HepG2 (cell line): ENCODE data around the gene AGRP. TPM values are rescaled to one million over a fixed set of nuclear protein-coding genes. Genes with fewer than 3 reads are reported as not detected.

ENCODE experiments used
- ATAC-seq: fragments of 200-7000 bp; cut with Tn5 transposase; 3 replicates; pipeline ENCODE4 v1.9.1; 2020; ENCODE audit warnings: mild to moderate bottlenecking, moderate library complexity
- BruUV-seq: library from RNA; stranded (reverse); fragments of 400-500 nt; replicated peaks from 2 replicates; lab custom pipeline; 2021; lab: Mats Ljungman, UMichigan
- CTCF ChIA-PET: fragments of 300-600 bp; formaldehyde crosslinking; extraction: SDS; loops from one replicate; lab custom pipeline; 2021; ENCODE audit warnings: low total read pairs, inconsistent platforms, low intra/inter-chr PET ratio; lab: Yijun Ruan, JAX
- POLR2A ChIA-PET: fragments of 350-600 bp; sonication (Branson Sonifier 250); formaldehyde crosslinking; loops from one replicate; lab custom pipeline; 2020; ENCODE audit warnings: antibody characterized with exemption, inconsistent platforms; lab: Yijun Ruan, JAX
- DNase-seq: peaks from one replicate; pipeline ENCODE4 v3.0.0-alpha.2; 2015; ENCODE audit warnings: low spot score
- FAIRE-seq: peaks from 3 replicates; lab custom pipeline; 2011; peaks lifted over from hg19 to GRCh38; lab: Jason Lieb, UNC
- H2AFZ ChIP-seq: one replicate; pipeline ENCODE4 v1.6.1; 2011; ENCODE audit warnings: low read length, inconsistent platforms
- H3K27ac ChIP-seq: fragments of 300-600 bp; 3 replicates; pipeline ENCODE4 v1.8.0; 2011; ENCODE audit warnings: mixed run types, mild to moderate bottlenecking, mixed read lengths, low read length, inconsistent platforms; ENCODE audit not compliant: insufficient read depth; ENCODE audit errors: extremely low read length
- H3K27me3 ChIP-seq, 2 experiments: fragments of 200-600 bp in 1 of 2; 2 replicates in 1 of 2; 3 replicates in 1 of 2; pipeline versions ENCODE4 v1.6.0 to v1.8.0; 2011; ENCODE audit warnings: low read length in 2 of 2, mild to moderate bottlenecking in 2 of 2, moderate library complexity in 2 of 2, inconsistent platforms in 1 of 2; ENCODE audit not compliant: insufficient read depth in 2 of 2, control insufficient read depth in 1 of 2
- H3K36me3 ChIP-seq, 2 experiments: fragments of 200-600 bp in 1 of 2; replicated peaks in 1 of 2; 2 replicates in 1 of 2; 3 replicates in 1 of 2; pipeline versions ENCODE4 v1.5.1 to v1.8.0; 2011; ENCODE audit warnings: low read length in 2 of 2, inconsistent platforms in 1 of 2; ENCODE audit not compliant: insufficient read depth in 2 of 2, control insufficient read depth in 1 of 2
- H3K4me1 ChIP-seq: 2 replicates; pipeline ENCODE4 v1.5.1; 2012; ENCODE audit warnings: low read length, inconsistent platforms; ENCODE audit not compliant: insufficient read depth
- H3K4me2 ChIP-seq: 2 replicates; pipeline ENCODE4 v1.6.0; 2011; ENCODE audit warnings: low read depth, low read length, inconsistent platforms
- H3K4me3 ChIP-seq, 3 experiments: fragments of 200-600 bp in 1 of 3; sonication (generic), shearing (Covaris generic) in 1 of 3; replicated peaks in 1 of 3; 2 replicates each; pipeline ENCODE4 v1.5.1; 2011 to 2016; ENCODE audit warnings: low read length in 3 of 3, inconsistent platforms in 2 of 3, low read depth in 2 of 3, mild to moderate bottlenecking in 2 of 3, control low read depth in 1 of 3, mixed read lengths in 1 of 3; ENCODE audit not compliant: insufficient read depth in 1 of 3
- H3K79me2 ChIP-seq: one replicate; pipeline ENCODE4 v1.6.1; 2011; ENCODE audit warnings: low read length, inconsistent platforms; ENCODE audit not compliant: insufficient read depth
- H3K9ac ChIP-seq: 2 replicates; pipeline ENCODE4 v1.6.0; 2011; ENCODE audit warnings: mild to moderate bottlenecking, low read depth, low read length, inconsistent platforms; ENCODE audit not compliant: insufficient read depth
- H3K9me3 ChIP-seq: 2 replicates; pipeline ENCODE4 v1.5.1; 2012; ENCODE audit warnings: mild to moderate bottlenecking, low read length
- H4K20me1 ChIP-seq: 2 replicates; pipeline ENCODE4 v1.6.0; 2011; ENCODE audit warnings: inconsistent platforms, mild to moderate bottlenecking, low read length, moderate library complexity; ENCODE audit not compliant: insufficient read depth
- CENPX ChIP-seq: sonication (generic); formaldehyde crosslinking; IDR thresholded peaks from 2 replicates; pipeline ENCODE4 v1.9.0; 2021; ENCODE audit warnings: mild to moderate bottlenecking, missing genetic modification reagents, moderate library complexity
- FLYWCH1 ChIP-seq: sonication (generic); formaldehyde crosslinking; IDR thresholded peaks from 2 replicates; pipeline ENCODE4 v1.8.1; 2023; ENCODE audit warnings: mild to moderate bottlenecking, missing genetic modification reagents
- GABPB1 ChIP-seq: IDR thresholded peaks from 2 replicates; pipeline ENCODE4 v1.6.1; 2016; ENCODE audit warnings: mild to moderate bottlenecking, missing genetic modification reagents, moderate library complexity, missing compliant biosample characterization
- NPAS2 ChIP-seq: sonication (generic); formaldehyde crosslinking; IDR thresholded peaks from 2 replicates; pipeline ENCODE4 v1.8.0; 2022; ENCODE audit warnings: mild to moderate bottlenecking, missing genetic modification reagents, borderline replicate concordance
- RAD51 ChIP-seq: fragments of 450-650 bp; IDR thresholded peaks from 2 replicates; pipeline ENCODE4 v1.6.1; 2016; ENCODE audit warnings: borderline replicate concordance
- REPIN1 ChIP-seq: sonication (generic); formaldehyde crosslinking; IDR thresholded peaks from 2 replicates; pipeline ENCODE4 v1.8.0; 2022; ENCODE audit warnings: missing genetic modification reagents, low read depth, mild to moderate bottlenecking, borderline replicate concordance
- SALL2 ChIP-seq: sonication (generic); formaldehyde crosslinking; IDR thresholded peaks from 2 replicates; pipeline ENCODE4 v1.8.1; 2023; ENCODE audit warnings: mild to moderate bottlenecking, missing genetic modification reagents, inconsistent platforms
- SETDB1 ChIP-seq: sonication (generic); formaldehyde crosslinking; IDR thresholded peaks from 2 replicates; pipeline ENCODE4 v1.5.1; 2020; ENCODE audit warnings: missing genetic modification reagents, mild to moderate bottlenecking, borderline replicate concordance
- ZNF235 ChIP-seq: sonication (generic); formaldehyde crosslinking; IDR thresholded peaks from 2 replicates; pipeline ENCODE4 v1.8.1; 2023; ENCODE audit warnings: mild to moderate bottlenecking, missing genetic modification reagents, borderline replicate concordance
- ZNF709 ChIP-seq: sonication (generic); formaldehyde crosslinking; IDR thresholded peaks from 2 replicates; pipeline ENCODE4 v1.5.0; 2020; ENCODE audit warnings: mild to moderate bottlenecking, missing genetic modification reagents
- ZNF747 ChIP-seq: sonication (generic); formaldehyde crosslinking; IDR thresholded peaks from 2 replicates; pipeline ENCODE4 v1.8.1; 2023; ENCODE audit warnings: missing genetic modification reagents, mild to moderate bottlenecking, borderline replicate concordance
- WGBS: methylation state at CpG from one replicate; pipeline ENCODE4 v1.1.6; 2017; ENCODE audit warnings: low lambda C conversion rate; 5-methylcytosine and 5-hydroxymethylcytosine counted together
- in situ Hi-C: cut with HindIII; loops from 2 replicates; pipeline ENCODE4 v1.10.0; 2017; ENCODE audit warnings: low pct_unique_long_range_greater_than_20kb; ENCODE audit not compliant: extremely low pct_ligation_motif_present
- intact Hi-C: fragments of 100-400 bp; cut with micrococcal nuclease; formaldehyde crosslinking; loops from one replicate; pipeline ENCODE4 v1.10.0; 2022; ENCODE audit not compliant: unreplicated experiment
- polyA plus RNA-seq, 8 experiments: library from polyadenylated mRNA; depleted of rRNA in 3 of 8; stranded (reverse) in 7 of 8; unstranded in 1 of 8; fragments of >200 nt; fragmentation: Illumina TruSeq in 4 of 8; extraction: Trizol in 4 of 8; gene quantifications; 2 replicates each; pipeline versions ENCODE4 v1.2.1 to v1.2.3, GENCODE V29; 2011 to 2016; ENCODE audit warnings: low read depth in 4 of 8, missing spikeins in 1 of 8, mixed read lengths in 1 of 8; ENCODE audit not compliant: insufficient read depth in 1 of 8
- total RNA-seq, 5 experiments: library from RNA; depleted of rRNA; stranded (reverse); fragments of >200 nt; fragmentation: Illumina TruSeq; extraction: Trizol; gene quantifications; 2 replicates each; pipeline ENCODE4 v1.2.3, GENCODE V29; 2016; ENCODE audit warnings: low read depth in 1 of 5
- TF ChIP-seq, protein P1 (sequence below): IDR thresholded peaks from 2 replicates; pipeline ENCODE4 v1.6.1; 2016; ENCODE audit warnings: missing compliant biosample characterization, missing genetic modification reagents, borderline replicate concordance
- TF ChIP-seq, protein P2 (sequence below): sonication (generic); formaldehyde crosslinking; IDR thresholded peaks from 2 replicates; pipeline ENCODE4 v1.8.1; 2022; ENCODE audit warnings: mild to moderate bottlenecking, missing genetic modification reagents
- TF ChIP-seq, protein P3 (sequence below): sonication (generic); formaldehyde crosslinking; IDR thresholded peaks from 2 replicates; pipeline ENCODE4 v1.8.1; 2023; ENCODE audit warnings: mild to moderate bottlenecking, missing genetic modification reagents
- TF ChIP-seq, protein P4 (sequence below): sonication (generic); formaldehyde crosslinking; IDR thresholded peaks from 2 replicates; pipeline ENCODE4 v1.4.0; 2020; ENCODE audit warnings: missing genetic modification reagents, borderline replicate concordance

AGRP gene
- total and polyA plus RNA-seq, 2 of the 13 experiments (the other 11 are each of a cell fraction or from before 2014, with no cell fraction given) = not detected

DNA sequence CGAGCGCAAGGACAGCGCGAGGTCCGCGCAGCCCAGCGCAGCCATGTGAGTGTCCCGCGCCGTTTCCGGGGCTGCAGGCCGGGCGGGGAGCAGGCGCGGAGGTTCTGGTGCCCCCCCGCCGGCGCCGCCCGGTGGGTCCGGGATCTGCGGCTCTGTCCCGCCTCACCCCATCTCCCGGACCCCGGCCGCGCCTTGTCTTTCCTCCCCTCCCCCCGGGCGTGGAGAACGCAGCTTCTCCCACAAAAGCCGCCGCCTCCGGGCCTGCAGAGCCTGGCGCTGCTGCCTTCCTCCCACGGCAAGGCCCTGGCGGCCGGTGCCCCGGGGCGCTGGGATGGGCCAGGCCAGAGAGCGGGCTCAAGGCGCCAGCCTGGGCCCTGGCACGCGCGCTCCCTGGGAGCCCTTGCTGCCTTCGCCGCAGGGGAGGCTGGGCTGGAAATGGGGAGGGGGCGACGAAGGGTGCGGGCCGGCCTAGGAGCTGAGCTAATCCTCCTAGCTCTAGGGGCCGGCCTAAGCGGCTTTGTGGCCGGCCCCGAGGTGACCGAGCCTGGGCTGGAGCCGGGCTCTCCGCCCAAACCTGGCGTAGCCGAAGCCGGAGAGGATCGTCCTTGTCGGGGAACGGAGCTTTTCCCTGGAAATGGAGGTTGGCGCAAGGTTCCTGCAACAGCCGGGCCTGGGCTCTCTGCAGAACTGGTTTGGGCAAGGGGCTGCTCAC is 45.7 kb upstream of the AGRP start:
- H2AFZ ChIP-seq = no peak overlapping the region
- WGBS = 3% methylated on average over 32 of the region's 65 CpGs
- CTCF ChIA-PET = interaction anchor here (1.1 to 1.6 kb wide), 2 partner anchors 8 to 9 kb away, joined by 3 to 5 read pairs; no protein-coding TSS in a partner anchor
- TF ChIP-seq CENPX = no peak
- TF ChIP-seq GABPB1 (CRISPR knock-in tag) = peak; percentile 66
- TF ChIP-seq NPAS2 (CRISPR knock-in tag) = no peak
- TF ChIP-seq, protein P1, sequence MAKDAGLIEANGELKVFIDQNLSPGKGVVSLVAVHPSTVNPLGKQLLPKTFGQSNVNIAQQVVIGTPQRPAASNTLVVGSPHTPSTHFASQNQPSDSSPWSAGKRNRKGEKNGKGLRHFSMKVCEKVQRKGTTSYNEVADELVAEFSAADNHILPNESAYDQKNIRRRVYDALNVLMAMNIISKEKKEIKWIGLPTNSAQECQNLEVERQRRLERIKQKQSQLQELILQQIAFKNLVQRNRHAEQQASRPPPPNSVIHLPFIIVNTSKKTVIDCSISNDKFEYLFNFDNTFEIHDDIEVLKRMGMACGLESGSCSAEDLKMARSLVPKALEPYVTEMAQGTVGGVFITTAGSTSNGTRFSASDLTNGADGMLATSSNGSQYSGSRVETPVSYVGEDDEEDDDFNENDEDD (CRISPR knock-in tag) = peak; percentile 45; the same call in 1 of the 2 replicates
- no peak for TF ChIP-seq RAD51
- 0 out of 2 replicates have a peak, but pooled peaks have one; percentile 63 for TF ChIP-seq ZNF235
- TF ChIP-seq, protein P2, sequence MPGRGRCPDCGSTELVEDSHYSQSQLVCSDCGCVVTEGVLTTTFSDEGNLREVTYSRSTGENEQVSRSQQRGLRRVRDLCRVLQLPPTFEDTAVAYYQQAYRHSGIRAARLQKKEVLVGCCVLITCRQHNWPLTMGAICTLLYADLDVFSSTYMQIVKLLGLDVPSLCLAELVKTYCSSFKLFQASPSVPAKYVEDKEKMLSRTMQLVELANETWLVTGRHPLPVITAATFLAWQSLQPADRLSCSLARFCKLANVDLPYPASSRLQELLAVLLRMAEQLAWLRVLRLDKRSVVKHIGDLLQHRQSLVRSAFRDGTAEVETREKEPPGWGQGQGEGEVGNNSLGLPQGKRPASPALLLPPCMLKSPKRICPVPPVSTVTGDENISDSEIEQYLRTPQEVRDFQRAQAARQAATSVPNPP = no peak
- TF ChIP-seq REPIN1 (CRISPR knock-in tag) = peak; percentile 46; the same call in 1 of the 2 replicates
- TF ChIP-seq FLYWCH1 (CRISPR knock-in tag) = peak; percentile 29; the same call in 1 of the 2 replicates
- TF ChIP-seq, protein P3, sequence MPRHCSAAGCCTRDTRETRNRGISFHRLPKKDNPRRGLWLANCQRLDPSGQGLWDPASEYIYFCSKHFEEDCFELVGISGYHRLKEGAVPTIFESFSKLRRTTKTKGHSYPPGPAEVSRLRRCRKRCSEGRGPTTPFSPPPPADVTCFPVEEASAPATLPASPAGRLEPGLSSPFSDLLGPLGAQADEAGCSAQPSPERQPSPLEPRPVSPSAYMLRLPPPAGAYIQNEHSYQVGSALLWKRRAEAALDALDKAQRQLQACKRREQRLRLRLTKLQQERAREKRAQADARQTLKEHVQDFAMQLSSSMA (CRISPR knock-in tag) = 0 out of 2 replicates have a peak, but pooled peaks have one; percentile 2
- TF ChIP-seq, protein P4, sequence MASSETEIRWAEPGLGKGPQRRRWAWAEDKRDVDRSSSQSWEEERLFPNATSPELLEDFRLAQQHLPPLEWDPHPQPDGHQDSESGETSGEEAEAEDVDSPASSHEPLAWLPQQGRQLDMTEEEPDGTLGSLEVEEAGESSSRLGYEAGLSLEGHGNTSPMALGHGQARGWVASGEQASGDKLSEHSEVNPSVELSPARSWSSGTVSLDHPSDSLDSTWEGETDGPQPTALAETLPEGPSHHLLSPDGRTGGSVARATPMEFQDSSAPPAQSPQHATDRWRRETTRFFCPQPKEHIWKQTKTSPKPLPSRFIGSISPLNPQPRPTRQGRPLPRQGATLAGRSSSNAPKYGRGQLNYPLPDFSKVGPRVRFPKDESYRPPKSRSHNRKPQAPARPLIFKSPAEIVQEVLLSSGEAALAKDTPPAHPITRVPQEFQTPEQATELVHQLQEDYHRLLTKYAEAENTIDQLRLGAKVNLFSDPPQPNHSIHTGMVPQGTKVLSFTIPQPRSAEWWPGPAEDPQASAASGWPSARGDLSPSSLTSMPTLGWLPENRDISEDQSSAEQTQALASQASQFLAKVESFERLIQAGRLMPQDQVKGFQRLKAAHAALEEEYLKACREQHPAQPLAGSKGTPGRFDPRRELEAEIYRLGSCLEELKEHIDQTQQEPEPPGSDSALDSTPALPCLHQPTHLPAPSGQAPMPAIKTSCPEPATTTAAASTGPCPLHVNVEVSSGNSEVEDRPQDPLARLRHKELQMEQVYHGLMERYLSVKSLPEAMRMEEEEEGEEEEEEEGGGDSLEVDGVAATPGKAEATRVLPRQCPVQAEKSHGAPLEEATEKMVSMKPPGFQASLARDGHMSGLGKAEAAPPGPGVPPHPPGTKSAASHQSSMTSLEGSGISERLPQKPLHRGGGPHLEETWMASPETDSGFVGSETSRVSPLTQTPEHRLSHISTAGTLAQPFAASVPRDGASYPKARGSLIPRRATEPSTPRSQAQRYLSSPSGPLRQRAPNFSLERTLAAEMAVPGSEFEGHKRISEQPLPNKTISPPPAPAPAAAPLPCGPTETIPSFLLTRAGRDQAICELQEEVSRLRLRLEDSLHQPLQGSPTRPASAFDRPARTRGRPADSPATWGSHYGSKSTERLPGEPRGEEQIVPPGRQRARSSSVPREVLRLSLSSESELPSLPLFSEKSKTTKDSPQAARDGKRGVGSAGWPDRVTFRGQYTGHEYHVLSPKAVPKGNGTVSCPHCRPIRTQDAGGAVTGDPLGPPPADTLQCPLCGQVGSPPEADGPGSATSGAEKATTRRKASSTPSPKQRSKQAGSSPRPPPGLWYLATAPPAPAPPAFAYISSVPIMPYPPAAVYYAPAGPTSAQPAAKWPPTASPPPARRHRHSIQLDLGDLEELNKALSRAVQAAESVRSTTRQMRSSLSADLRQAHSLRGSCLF (CRISPR knock-in tag) = no peak
- TF ChIP-seq ZNF747 (CRISPR knock-in tag) = peak; percentile 49; the same call in 1 of the 2 replicates
- TF ChIP-seq ZNF709 (CRISPR knock-in tag) = no peak
- no peak for TF ChIP-seq SETDB1 (CRISPR knock-in tag)
- TF ChIP-seq SALL2 (CRISPR knock-in tag) = peak; percentile 88

More for the DNA sequence above, 45.7 kb upstream of the AGRP start:
- Histone ChIP-seq H3K79me2 (peaks cover 4% of the 10 kb centered on the region), H3K4me1 (peaks cover 74% of the 10 kb centered on the region), H3K9ac (peak overlapping the region; percentile 74), H4K20me1 (peaks cover 17% of the 10 kb centered on the region; the same call in 1 of the 2 replicates), H3K4me3 (peak overlapping the region; percentile 69 to 82 (median 74)), H3K27ac (peak overlapping the region; percentile 19), H3K9me3 (no peaks in the 10 kb centered on the region), H3K36me3 (no peaks in the 10 kb centered on the region), H3K27me3 (peaks cover 9 to 28% of the 10 kb centered on the region in 2 experiments; a peak in 4 of 5 replicates), H3K4me2 (peak overlapping the region; percentile 99)
- POLR2A ChIA-PET = interaction anchor here (0.8 to 2.8 kb wide), 9 partner anchors 8 to 551 kb away, joined by 3 to 19 read pairs (median 5); partner anchors contain the start of genes ACD, C16orf86, CTCF and ENKD1
- ATAC-seq (peak; percentile 23), FAIRE-seq (no peak), DNase-seq (no peak)
- intact Hi-C loops = no loop called here
- in situ Hi-C loops = no loop called here
- BruUV-seq = no TSS peak
